GM12872 (cell line): ENCODE data around the gene HENMT1.

Experiments
- CTCF ChIP-seq: IDR thresholded peaks from 3 replicates; pipeline ENCODE4 v1.5.1; 2011; ENCODE audit warnings: low read depth, mild to moderate bottlenecking, low read length, moderate library complexity; ENCODE audit not compliant: insufficient read depth

The HENMT1 gene

GRCh38 chr1:108661030-108661609, at the start of gene HENMT1:
Gene HENMT1, minus strand, starts transcription at chr1:108661093. Its CDS starts 1,209 bp downstream, at chr1:108659884.
- no peak for TF ChIP-seq CTCF

- TF ChIP-seq CTCF = peak; percentile 59
Observed at GRCh38 chr1:108708691-108709660, 48.1 kb upstream of the HENMT1 start.

- TF ChIP-seq CTCF = no peak
Observed at GRCh38 chr1:108706643-108707042, 45.8 kb upstream of the HENMT1 start.

GRCh38 chr1:108704496-108704895, 43.6 kb upstream of the HENMT1 start:
- TF ChIP-seq CTCF = no peak

- TF ChIP-seq CTCF = no peak
Observed at GRCh38 chr1:108703939-108704338, 43.0 kb upstream of the HENMT1 start.

- TF ChIP-seq CTCF = no peak
Observed at GRCh38 chr1:108701176-108701849, 40.4 kb upstream of the HENMT1 start.
